Activated CD8-positive, alpha-beta memory T cell treated with anti-CD3 and anti-CD28 coated beads for 48 hours (primary cell): ENCODE measurements around the gene SDHB.

ENCODE experiments used
- DNase-seq, 3 experiments: peaks; one replicate each; pipeline ENCODE4 v3.0.0-alpha.2; 2020; ENCODE audit warnings: low read depth in 2 of 3, low spot score in 2 of 3

SDHB gene

GRCh38 chr1:17053685-17054410 is at the start of gene SDHB:
Gene SDHB (minus strand): TSS chr1:17054032. CDS start chr1:17054019, 13 bp downstream.
- DNase-seq: peak; percentile 97 to 100 (median 99)

GRCh38 chr1:17102232-17102631 is 48.4 kb upstream of the SDHB start:
- DNase-seq: no peak

- no peak for DNase-seq
Measured at GRCh38 chr1:17101261-17101660, 47.4 kb upstream of the SDHB start.

GRCh38 chr1:17099616-17100340 is 45.9 kb upstream of the SDHB start:
- no peak for DNase-seq

GRCh38 chr1:17098446-17099317 is 44.9 kb upstream of the SDHB start:
- no peak for DNase-seq

GRCh38 chr1:17097787-17098186 is 44.0 kb upstream of the SDHB start:
- no peak for DNase-seq

- no peak for DNase-seq
Measured at GRCh38 chr1:17097147-17097546, 43.3 kb upstream of the SDHB start.

GRCh38 chr1:17096584-17096983 is 42.8 kb upstream of the SDHB start:
- no peak for DNase-seq

GRCh38 chr1:17095141-17095540 is 41.3 kb upstream of the SDHB start:
- no peak for DNase-seq

- no peak for DNase-seq
Measured at GRCh38 chr1:17094664-17095063, 40.8 kb upstream of the SDHB start.

- DNase-seq: no peak
Measured at GRCh38 chr1:17093822-17094393, 40.1 kb upstream of the SDHB start.

- no peak for DNase-seq
Measured at GRCh38 chr1:17091252-17091651, 37.4 kb upstream of the SDHB start.

- no peak for DNase-seq
Measured at GRCh38 chr1:17089506-17089905, 35.7 kb upstream of the SDHB start.

- no peak for DNase-seq
Measured at GRCh38 chr1:17086751-17087150, 32.9 kb upstream of the SDHB start.

- no peak for DNase-seq
Measured at GRCh38 chr1:17084787-17085186, 31.0 kb upstream of the SDHB start.

- no peak for DNase-seq
Measured at GRCh38 chr1:17082761-17083160, 28.9 kb upstream of the SDHB start.

- DNase-seq: no peak
Measured at GRCh38 chr1:17081439-17081838, 27.6 kb upstream of the SDHB start.

GRCh38 chr1:17080880-17081279 is 27.0 kb upstream of the SDHB start:
- no peak for DNase-seq

GRCh38 chr1:17080085-17080759 is 26.4 kb upstream of the SDHB start:
- DNase-seq: no peak

GRCh38 chr1:17078991-17079868 is 25.4 kb upstream of the SDHB start:
- DNase-seq: no peak
